Measurements from ENCODE around the gene KRT77. TPM values are rescaled to one million over a fixed set of nuclear protein-coding genes. Genes with fewer than 3 reads are reported as not detected.
A peak's percentile ranks its signal among the peaks of the same experiment; 100 is the strongest.

KRT77 gene
- total RNA-seq, 1 donor from 2014 or later, result not detected

DNA sequence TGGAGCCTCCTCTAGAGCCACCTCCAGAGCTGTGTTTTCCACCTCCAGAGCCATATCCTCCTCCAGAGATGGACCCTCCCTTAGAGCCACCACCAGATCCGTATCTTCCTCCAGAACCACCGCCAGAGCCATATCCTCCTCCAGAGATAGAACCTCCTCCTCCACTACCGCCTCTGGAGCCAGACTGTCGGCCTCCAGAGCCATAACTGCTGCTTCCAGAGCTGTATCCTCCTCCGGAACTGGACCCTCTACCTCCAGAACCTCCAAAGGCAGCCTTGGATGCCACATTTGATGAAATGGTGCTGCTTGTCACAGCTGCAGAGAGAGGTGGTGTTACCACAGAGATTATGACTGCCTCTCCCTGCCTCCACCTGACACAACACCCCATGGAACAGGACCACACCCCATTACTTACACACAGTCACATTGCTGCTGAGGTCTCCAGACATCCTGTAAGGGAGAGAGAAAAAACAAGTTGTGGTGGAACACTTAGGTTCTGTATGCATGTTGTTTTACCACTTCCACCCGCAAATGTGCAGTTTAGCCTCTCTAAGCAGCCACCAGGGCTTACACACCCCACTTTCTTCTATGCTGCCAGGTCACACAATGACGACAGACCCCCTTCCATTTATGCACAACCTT is 58.1 kb downstream of the KRT77 start:
- DNase-seq, result no peak

GRCh38 chr12:52644078-52644415 is 59.3 kb downstream of the KRT77 start:
- H3K4me1 ChIP-seq, result no peaks in the 10 kb centered on the region

More for the DNA sequence above, 58.1 kb downstream of the KRT77 start:
- no peak for TF ChIP-seq CTCF (IDR thresholded peaks at IDR 0.05)
- H3K9me3 ChIP-seq, result no peaks in the 10 kb centered on the region
- no peak overlapping the region for H3K27ac ChIP-seq
- no peaks in the 10 kb centered on the region for H3K4me1 ChIP-seq
- H3K4me3 ChIP-seq, result no peak overlapping the region
- no peaks in the 10 kb centered on the region for H3K27me3 ChIP-seq
- ATAC-seq, result peak; percentile 64
- intact Hi-C loops (cut with DNase I), result no loop called here
- H3K36me3 ChIP-seq, result no peaks in the 10 kb centered on the region

GRCh38 chr12:52643233-52644077 is 59.9 kb downstream of the KRT77 start:
- DNase-seq, result no peak
- ATAC-seq, result no peak
- no peak for TF ChIP-seq CTCF (IDR thresholded peaks at IDR 0.05)
- Histone ChIP-seq H3K9me3 (no peaks in the 10 kb centered on the region), H3K36me3 (no peaks in the 10 kb centered on the region), H3K4me3 (no peak overlapping the region), H3K27ac (no peak overlapping the region), H3K27me3 (no peaks in the 10 kb centered on the region), H3K4me1 (no peaks in the 10 kb centered on the region)
- intact Hi-C loops (cut with DNase I), result no loop called here

More at GRCh38 chr12:52644078-52644415, 59.3 kb downstream of the KRT77 start:
- no peaks in the 10 kb centered on the region for H3K27me3 ChIP-seq
- no peaks in the 10 kb centered on the region for H3K36me3 ChIP-seq
- ATAC-seq, result no peak
- H3K27ac ChIP-seq, result no peak overlapping the region
- DNase-seq, result no peak
- no peaks in the 10 kb centered on the region for H3K9me3 ChIP-seq
- TF ChIP-seq CTCF (IDR thresholded peaks at IDR 0.05), result no peak
- intact Hi-C loops (cut with DNase I), result no loop called here
- H3K4me3 ChIP-seq, result no peak overlapping the region

- no peak overlapping the region for H3K27ac ChIP-seq
- no peak for DNase-seq
- no peaks in the 10 kb centered on the region for H3K36me3 ChIP-seq
- no peaks in the 10 kb centered on the region for H3K4me1 ChIP-seq
- H3K4me3 ChIP-seq, result no peak overlapping the region
- no peak for TF ChIP-seq CTCF (IDR thresholded peaks at IDR 0.05)
- no peaks in the 10 kb centered on the region for H3K9me3 ChIP-seq
- intact Hi-C loops (cut with DNase I), result no loop called here
- no peak for ATAC-seq
- no peaks in the 10 kb centered on the region for H3K27me3 ChIP-seq
Measured at GRCh38 chr12:52641468-52641867, 61.9 kb downstream of the KRT77 start.

Other genes with a start within 250 kb of the KRT77 start
- gene KRT6C, start 229.7 kb downstream of the KRT77 start, total RNA-seq, result not detected
- 3.0 TPM for gene KRT6A, start 210.3 kb downstream of the KRT77 start, total RNA-seq
- 8.8 TPM for gene KRT5, start 183.1 kb downstream of the KRT77 start, total RNA-seq
- gene KRT71, start 150.4 kb downstream of the KRT77 start, total RNA-seq, result not detected
- not detected for gene KRT74, start 129.7 kb downstream of the KRT77 start, total RNA-seq
- gene KRT72, start 102.1 kb downstream of the KRT77 start, total RNA-seq, result not detected
- 0.52 TPM for gene KRT73, start 85.0 kb downstream of the KRT77 start, total RNA-seq
- not detected for gene KRT2, start 51.3 kb downstream of the KRT77 start, total RNA-seq
- 3.5 TPM for gene KRT1, start 23.1 kb downstream of the KRT77 start, total RNA-seq
- gene KRT76, start 73.8 kb upstream of the KRT77 start, total RNA-seq, result not detected
- not detected for gene KRT3, start 92.6 kb upstream of the KRT77 start, total RNA-seq
- 6.8 TPM for gene KRT4, start 110.6 kb upstream of the KRT77 start, total RNA-seq
- gene KRT79, start 130.8 kb upstream of the KRT77 start, total RNA-seq, result 5.4 TPM
- gene KRT78, start 145.5 kb upstream of the KRT77 start, total RNA-seq, result not detected
- gene KRT8, start 201.6 kb upstream of the KRT77 start, total RNA-seq, result 223 TPM
- 255 TPM for gene KRT18, start 245.6 kb upstream of the KRT77 start, total RNA-seq